Fibroblast of pulmonary artery (primary cell): ENCODE results near the gene VPS37C.
A peak's percentile ranks its signal among the peaks of the same experiment; 100 is the strongest.

Experiments
- DNase-seq: peaks from one replicate; pipeline ENCODE4 v3.0.0-alpha.2; 2010; ENCODE audit warnings: low read depth
- H3K4me3 ChIP-seq: replicated peaks from 2 replicates; pipeline ENCODE4 v1.5.1; 2011; ENCODE audit warnings: low read depth, mild to moderate bottlenecking, control low read depth, low read length, moderate library complexity
- TF ChIP-seq, protein P1 (sequence below): IDR thresholded peaks from 2 replicates; pipeline ENCODE4 v1.5.1; 2011; ENCODE audit warnings: mild to moderate bottlenecking, control low read depth, low read length, inconsistent platforms; ENCODE audit errors: missing control alignments

VPS37C gene

DNA sequence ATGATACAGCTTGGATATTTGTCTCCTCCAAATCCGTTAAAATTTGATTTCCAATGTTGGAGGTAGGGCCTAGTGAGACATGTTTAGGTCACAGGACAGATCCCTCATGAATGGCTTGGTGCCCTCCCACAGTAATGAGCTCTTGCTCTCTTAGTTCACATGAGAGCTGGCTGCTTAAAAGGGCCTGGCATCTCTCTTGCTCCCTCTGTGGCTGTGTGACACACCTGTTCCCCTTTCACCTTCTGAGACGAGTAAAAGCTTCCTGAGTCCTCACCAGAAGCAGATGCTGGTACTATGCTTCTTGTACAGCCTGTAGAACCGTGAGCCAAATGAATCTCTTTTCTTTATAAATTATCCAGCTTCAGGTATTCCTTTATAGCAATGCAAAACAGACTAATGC, 3.5 kb downstream of the VPS37C start:
- TF ChIP-seq, protein P1, sequence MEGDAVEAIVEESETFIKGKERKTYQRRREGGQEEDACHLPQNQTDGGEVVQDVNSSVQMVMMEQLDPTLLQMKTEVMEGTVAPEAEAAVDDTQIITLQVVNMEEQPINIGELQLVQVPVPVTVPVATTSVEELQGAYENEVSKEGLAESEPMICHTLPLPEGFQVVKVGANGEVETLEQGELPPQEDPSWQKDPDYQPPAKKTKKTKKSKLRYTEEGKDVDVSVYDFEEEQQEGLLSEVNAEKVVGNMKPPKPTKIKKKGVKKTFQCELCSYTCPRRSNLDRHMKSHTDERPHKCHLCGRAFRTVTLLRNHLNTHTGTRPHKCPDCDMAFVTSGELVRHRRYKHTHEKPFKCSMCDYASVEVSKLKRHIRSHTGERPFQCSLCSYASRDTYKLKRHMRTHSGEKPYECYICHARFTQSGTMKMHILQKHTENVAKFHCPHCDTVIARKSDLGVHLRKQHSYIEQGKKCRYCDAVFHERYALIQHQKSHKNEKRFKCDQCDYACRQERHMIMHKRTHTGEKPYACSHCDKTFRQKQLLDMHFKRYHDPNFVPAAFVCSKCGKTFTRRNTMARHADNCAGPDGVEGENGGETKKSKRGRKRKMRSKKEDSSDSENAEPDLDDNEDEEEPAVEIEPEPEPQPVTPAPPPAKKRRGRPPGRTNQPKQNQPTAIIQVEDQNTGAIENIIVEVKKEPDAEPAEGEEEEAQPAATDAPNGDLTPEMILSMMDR = no peak
- H3K4me3 ChIP-seq = no peak overlapping the region
- no peak for DNase-seq

DNA sequence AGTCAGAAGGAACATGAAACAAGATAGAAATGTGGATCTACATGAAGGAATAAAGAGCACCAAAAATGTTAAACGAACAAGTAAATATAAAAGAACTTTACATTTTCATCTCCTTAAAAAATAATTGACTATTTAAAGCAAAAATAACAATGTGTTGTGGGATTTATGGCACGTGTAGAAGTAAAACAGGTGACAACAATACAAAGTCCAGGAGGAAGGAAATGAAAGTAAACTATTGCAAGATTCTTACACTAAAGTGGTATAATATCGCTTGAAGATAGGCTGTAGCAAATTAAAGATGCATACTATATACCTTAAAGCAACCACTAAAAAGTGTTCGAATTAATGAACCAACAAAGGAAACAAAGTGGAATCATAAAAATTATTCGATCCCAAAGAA, 5.5 kb downstream of the VPS37C start:
- TF ChIP-seq, protein P1 = no peak
- DNase-seq = no peak
- H3K4me3 ChIP-seq = no peak overlapping the region

DNA sequence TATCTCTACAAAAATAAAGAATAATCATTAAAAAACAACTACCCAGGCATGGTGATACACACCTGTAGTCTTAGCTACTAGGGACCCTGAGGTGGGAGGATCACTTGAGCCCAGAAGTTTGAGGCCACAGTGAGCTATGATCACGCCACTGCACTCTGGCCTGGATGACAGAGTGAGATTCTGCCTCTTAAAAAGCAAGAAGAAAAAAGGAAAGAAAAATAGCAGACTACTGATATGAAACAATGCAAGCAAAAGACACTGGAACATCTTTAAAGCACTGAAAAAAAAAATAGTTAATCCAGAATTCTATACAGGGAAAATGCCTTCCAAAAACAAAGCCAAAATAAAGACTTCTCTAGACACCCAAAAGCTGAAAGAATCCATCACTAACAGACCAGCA, 5.9 kb downstream of the VPS37C start:
- no peak overlapping the region for H3K4me3 ChIP-seq
- no peak for DNase-seq
- TF ChIP-seq, protein P1 = no peak

DNA sequence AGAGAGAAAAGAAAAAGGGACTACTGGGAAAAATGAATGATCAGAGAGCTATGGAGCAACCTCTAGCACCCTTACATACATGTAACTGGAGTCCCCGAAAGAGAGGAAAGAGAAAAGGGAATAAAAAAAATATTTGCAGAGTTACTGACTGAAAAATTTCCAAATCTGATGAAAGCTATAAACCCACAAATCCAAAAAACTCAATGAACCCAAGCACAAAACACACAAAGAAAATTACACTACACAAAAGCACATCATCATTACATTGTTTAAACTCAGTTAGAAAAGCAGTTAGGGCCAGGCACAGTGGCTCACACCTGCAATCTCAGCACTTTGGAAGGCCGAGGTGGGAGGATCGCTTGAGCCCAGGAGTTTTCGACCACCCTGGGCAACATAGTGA, 6.7 kb downstream of the VPS37C start:
- TF ChIP-seq, protein P1 = no peak
- no peak overlapping the region for H3K4me3 ChIP-seq
- DNase-seq = no peak

DNA sequence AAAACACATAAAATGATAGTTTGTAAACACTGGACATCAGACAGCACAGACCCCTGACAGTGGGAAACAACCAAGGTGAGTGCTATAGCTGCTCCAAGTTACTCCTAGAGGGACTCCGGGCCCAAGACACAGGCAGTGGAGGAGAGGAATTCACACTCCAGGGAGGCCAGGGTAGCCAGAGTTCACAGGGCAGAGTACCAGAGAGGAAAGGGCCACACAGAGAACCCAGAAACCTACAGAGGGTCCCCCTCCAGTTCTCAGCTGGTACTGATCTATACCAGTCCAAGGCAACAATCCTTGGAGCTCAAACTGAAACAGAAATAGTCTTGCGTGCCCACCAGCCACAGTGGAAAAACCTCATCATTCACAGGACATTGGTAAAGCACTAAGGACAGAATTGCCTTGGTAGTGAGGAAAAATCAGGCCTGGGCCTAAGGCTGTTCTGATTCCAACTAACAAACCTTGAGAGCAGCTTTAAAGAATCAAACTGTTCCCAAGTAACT, 7.6 kb downstream of the VPS37C start:
- peak; percentile 25 for DNase-seq
- H3K4me3 ChIP-seq = no peak overlapping the region
- TF ChIP-seq, protein P1 = no peak

DNA sequence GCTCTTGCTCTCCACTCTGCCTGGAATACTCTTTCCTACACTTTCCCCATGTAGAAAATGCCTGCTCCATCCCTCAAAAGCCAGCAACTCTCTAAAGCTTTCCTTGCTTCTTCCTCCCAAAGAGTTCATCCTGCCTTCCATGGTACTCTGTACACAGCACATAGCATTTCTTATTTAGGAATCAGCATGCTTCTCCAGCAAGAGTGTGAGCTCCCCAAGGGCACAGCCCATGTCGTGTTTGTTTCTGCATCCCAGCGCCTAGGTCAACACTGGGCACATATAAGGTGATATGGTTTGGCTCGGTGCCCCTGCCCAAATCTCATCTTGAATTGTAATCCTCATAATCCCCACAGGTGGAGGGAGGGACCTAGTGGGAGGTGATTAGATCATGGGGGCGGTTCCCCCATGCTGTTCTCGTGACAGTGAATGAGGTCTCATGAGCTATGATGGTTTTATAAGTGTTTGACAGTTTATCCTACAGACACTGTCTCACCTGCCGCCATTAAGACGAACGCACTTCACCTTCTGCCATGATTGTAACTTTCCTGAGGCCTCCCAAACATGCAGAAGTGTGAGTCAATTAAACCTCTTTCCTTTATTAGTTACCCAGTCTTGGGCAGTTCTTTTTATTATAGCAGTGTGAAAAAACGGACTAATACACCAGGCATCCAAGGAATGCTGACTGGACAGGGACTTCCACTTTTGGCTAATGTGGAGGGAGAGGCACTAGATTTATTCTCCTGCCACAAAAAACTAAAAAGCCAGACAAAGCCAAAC, 8.2 kb downstream of the VPS37C start:
- peak; percentile 69 for DNase-seq
- TF ChIP-seq, protein P1 = no peak
- no peak overlapping the region for H3K4me3 ChIP-seq

DNA sequence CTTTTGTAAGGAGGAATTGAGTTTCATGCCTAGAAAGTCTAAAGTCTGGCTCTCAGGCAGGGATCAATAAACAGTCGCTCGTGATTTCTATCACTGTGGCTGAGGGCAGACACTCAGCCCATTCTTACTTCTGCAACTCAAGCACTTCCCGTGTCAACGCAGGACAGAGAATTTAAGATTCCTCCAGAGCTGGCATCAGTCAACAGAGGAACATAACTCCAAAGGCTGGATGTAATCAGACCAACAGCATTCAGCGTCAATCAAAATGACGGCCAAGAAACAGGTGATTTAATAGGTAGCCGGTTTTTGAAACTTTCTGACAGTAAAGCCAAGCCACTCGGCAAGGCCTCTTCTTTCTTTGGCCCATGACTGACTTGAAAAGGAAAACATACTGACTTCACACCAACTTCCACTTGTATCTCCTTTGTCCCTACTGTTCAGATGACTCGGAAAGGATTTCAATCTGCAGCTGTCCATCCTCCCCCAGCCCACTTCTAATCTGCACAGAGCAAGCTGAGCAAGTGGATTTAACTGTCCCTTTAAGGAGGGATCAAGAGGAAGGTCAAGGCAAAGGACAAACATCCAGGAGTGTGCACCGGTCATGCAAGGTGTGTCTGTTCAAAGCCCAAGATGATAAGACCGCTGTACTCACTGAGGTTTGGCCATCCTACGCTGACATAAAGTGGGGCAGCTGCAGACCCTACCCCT, 9.5 kb downstream of the VPS37C start:
- no peak for DNase-seq
- TF ChIP-seq, protein P1 = no peak
- H3K4me3 ChIP-seq = no peak overlapping the region
